Vagina (tissue), 2 donors: ENCODE measurements around the gene FKBP7.

Experiments
- CTCF ChIP-seq, 3 experiments: fragments of 450-650 bp in 2 of 3; fragments of 200-600 bp in 1 of 3; sonication (generic) in 1 of 3; IDR thresholded peaks; one replicate each; pipeline ENCODE4 v1.5.1; 2017 to 2019; ENCODE audit warnings: antibody characterized with exemption in 3 of 3, mild to moderate bottlenecking in 2 of 3, moderate library complexity in 2 of 3
- POLR2A ChIP-seq, 2 donors: fragments of 450-650 bp; IDR thresholded peaks; one replicate each; pipeline ENCODE4 v1.6.1; 2017; ENCODE audit warnings: antibody characterized with exemption in 2 of 2, mild to moderate bottlenecking in 2 of 2, moderate library complexity in 2 of 2
- POLR2AphosphoS5 ChIP-seq, 2 donors: sonication (generic); formaldehyde crosslinking; IDR thresholded peaks; one replicate each; pipeline ENCODE4 v1.9.0; 2017; ENCODE audit warnings: antibody characterized with exemption in 2 of 2, mild to moderate bottlenecking in 2 of 2, low read depth in 1 of 2; ENCODE audit not compliant: insufficient read depth in 1 of 2

DNA sequence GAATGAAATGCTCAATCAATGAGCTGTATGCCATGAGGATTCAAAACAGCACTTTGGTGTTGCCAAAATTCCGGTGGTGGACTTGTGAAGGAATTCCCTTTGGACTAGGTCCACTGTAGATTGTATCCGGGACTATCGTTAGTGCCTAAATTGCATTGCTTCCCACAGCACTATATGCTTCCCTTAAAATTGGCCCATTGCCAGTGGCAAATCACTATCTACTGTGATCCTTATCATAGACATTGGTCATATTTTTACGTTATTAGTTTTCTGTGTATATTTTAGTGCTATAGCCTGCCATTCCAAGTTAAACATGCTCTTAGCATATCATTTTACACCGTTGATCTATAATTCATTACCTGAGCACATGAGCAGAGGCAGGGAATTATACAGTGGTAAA lies 25.5 kb downstream of the FKBP7 start:
- TF ChIP-seq POLR2A (IDR thresholded peaks at IDR 0.05) (no peak), CTCF (IDR thresholded peaks at IDR 0.05) (no peak), POLR2AphosphoS5 (IDR thresholded peaks at IDR 0.05; ENCODE audit: insufficient read depth in 1 of 2, low read depth in 1 of 2) (no peak)
